ENCODE results near the gene EFNB1.

Gene EFNB1

DNA sequence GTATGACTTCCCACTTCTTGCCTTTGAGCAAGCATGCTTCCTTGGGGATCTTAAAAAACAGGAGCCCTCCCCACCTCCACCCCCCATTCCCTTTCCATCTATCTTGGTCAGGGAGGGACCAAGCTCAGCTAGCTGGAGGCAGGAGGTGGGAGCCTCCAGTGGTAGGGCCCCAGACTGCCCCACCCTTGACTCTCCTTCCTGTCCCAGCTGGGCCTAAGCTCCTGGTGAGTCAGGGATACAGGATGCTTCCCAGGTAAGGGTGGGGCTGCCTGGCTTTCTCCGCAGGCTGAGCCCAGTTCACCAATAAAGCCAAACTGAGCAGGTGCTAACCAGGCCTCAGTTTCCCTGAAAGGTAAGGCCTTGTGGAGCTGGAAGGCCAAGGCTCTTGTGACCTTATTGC, 15.2 kb downstream of the EFNB1 start:
- WGBS (ENCODE audit: insufficient coverage, insufficient read length) = no CpG with 5 or more reads among the region's 1 CpG
- no peaks in the 10 kb centered on the region for H3K9me3 ChIP-seq (ENCODE audit: control insufficient read depth, insufficient read depth, low read length)
- no peak for DNase-seq (ENCODE audit: low read depth, low spot score)
- peaks cover 6% of the 10 kb centered on the region for H3K4me1 ChIP-seq (ENCODE audit: control insufficient read depth, insufficient read depth, low read length)
- H3K4me3 ChIP-seq (ENCODE audit: low read length) = no peak overlapping the region
- no peak overlapping the region for H3K27ac ChIP-seq (ENCODE audit: low read length)
- no peaks in the 10 kb centered on the region for H3K36me3 ChIP-seq (ENCODE audit: control insufficient read depth, insufficient read depth, low read length)
- H3K27me3 ChIP-seq (ENCODE audit: control insufficient read depth, insufficient read depth, low read length) = no peaks in the 10 kb centered on the region; the same call in 1 of the 2 replicates

DNA sequence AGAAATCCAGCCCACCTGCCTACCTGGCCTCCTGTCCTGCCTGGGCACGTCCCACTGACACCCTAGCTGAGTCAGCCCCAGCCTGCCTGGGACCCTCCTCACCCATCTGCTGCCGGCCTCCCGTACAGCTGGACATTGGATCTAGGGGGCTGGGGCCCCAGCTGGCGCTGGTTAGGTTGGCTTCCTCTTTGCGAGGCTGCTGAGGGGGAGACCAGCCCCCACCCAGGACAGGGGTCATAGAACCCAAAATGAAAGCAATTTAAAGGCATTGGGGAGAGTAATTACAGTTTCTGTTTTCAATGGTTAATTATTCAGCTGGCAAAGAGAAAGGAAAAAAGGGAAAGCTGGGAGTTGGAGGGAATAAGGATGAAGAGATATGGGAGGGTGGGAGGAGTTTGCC, 15.8 kb downstream of the EFNB1 start:
- Histone ChIP-seq H3K27ac (ENCODE audit: low read length) (no peak overlapping the region), H3K9me3 (ENCODE audit: control insufficient read depth, insufficient read depth, low read length) (no peaks in the 10 kb centered on the region), H3K27me3 (ENCODE audit: control insufficient read depth, insufficient read depth, low read length) (no peaks in the 10 kb centered on the region; the same call in 1 of the 2 replicates), H3K4me1 (ENCODE audit: control insufficient read depth, insufficient read depth, low read length) (peaks cover 6% of the 10 kb centered on the region), H3K4me3 (ENCODE audit: low read length) (no peak overlapping the region), H3K36me3 (ENCODE audit: control insufficient read depth, insufficient read depth, low read length) (no peaks in the 10 kb centered on the region)
- no CpG with 5 or more reads among the region's 5 CpGs for WGBS (ENCODE audit: insufficient coverage, insufficient read length)
- no peak for DNase-seq (ENCODE audit: low read depth, low spot score)

DNA sequence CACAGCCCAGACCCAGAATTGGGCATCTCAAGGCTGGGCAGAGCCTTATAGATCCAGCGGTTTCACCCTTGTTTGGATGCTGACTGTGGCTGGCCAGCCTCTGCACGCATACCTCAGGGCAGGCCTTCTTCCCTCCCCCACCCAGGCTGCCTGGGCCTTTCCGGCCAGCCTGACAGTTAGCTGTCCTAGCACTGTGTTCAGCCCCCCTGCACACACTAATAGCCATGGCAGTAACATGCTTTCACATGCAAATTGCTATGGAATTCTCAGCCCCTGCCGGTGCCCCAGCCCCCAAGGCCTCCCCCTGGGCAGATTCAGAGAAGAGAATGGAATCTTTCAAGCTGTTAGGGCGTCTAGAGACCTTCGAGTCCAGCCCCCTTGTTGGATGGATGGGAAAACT, 17.7 kb downstream of the EFNB1 start:
- WGBS (ENCODE audit: insufficient coverage, insufficient read length) = no CpG with 5 or more reads among the region's 6 CpGs
- peak; percentile 37 for DNase-seq (ENCODE audit: low read depth, low spot score)
- Histone ChIP-seq H3K4me3 (ENCODE audit: low read length) (no peak overlapping the region), H3K27me3 (ENCODE audit: control insufficient read depth, insufficient read depth, low read length) (no peaks in the 10 kb centered on the region; the same call in 1 of the 2 replicates), H3K4me1 (ENCODE audit: control insufficient read depth, insufficient read depth, low read length) (peaks cover 6% of the 10 kb centered on the region), H3K27ac (ENCODE audit: low read length) (no peak overlapping the region), H3K9me3 (ENCODE audit: control insufficient read depth, insufficient read depth, low read length) (no peaks in the 10 kb centered on the region), H3K36me3 (ENCODE audit: control insufficient read depth, insufficient read depth, low read length) (no peaks in the 10 kb centered on the region)

DNA sequence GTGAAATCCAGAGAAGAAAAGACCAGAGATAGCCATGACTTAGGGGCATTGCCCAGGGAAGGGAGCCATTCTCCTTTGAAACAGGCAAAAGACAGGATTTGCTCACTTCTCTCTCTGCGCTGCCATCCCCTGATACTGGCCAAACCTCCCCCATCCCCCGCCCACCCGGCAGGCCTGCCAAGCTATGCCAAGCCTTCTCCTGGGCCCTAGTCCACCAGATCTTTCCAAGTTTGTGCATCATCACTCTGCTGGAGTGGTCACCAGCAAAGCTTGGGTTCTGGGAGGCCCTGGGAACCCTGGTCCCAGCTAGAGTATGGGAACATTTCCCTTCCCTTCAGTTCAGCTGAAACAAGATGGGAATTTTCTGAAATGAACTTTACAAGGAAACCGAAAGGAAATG, 18.4 kb downstream of the EFNB1 start:
- H3K36me3 ChIP-seq (ENCODE audit: control insufficient read depth, insufficient read depth, low read length) = no peaks in the 10 kb centered on the region
- no peak overlapping the region for H3K4me3 ChIP-seq (ENCODE audit: low read length)
- no CpG with 5 or more reads among the region's 4 CpGs for WGBS (ENCODE audit: insufficient coverage, insufficient read length)
- H3K27me3 ChIP-seq (ENCODE audit: control insufficient read depth, insufficient read depth, low read length) = no peaks in the 10 kb centered on the region; the same call in 1 of the 2 replicates
- no peak for DNase-seq (ENCODE audit: low read depth, low spot score)
- no peak overlapping the region for H3K27ac ChIP-seq (ENCODE audit: low read length)
- no peaks in the 10 kb centered on the region for H3K9me3 ChIP-seq (ENCODE audit: control insufficient read depth, insufficient read depth, low read length)
- peaks cover 6% of the 10 kb centered on the region for H3K4me1 ChIP-seq (ENCODE audit: control insufficient read depth, insufficient read depth, low read length)

DNA sequence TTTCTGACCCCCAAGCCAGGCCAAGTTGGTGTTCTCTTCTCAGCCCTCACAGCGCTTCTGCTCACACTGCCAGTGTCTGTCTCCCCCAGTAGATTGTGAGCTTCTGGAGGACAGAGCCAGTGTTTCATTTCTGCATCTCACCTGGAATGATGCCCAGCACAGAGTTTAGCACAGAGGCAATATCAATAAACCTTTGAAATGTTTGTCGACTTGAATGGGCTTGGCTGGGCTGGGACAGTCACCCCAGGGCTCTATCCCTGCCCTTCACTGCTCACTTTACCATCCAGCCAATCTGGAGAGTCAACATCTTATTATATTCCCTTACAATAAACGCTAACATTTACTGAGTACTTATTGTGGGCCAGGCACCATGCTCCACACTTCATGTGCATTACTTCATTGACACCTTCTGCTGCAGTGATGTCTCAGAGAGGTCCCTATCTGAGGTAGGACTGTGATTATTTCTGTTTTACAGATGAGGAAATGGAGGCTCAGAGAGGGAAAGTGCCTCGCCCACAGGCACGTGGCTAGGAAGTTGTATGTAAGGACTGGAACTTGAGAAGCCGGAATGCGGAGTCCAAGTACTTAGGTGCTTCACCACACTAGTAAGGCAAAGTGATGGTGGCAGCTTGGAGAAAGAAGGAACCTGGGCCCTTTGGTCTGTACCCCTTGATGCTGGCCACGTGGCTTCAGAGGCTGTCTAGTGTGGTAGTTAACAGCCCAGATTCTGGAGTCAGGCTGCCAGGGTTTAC, 19.5 kb downstream of the EFNB1 start:
- Histone ChIP-seq H3K27ac (ENCODE audit: low read length) (no peak overlapping the region), H3K27me3 (ENCODE audit: control insufficient read depth, insufficient read depth, low read length) (no peaks in the 10 kb centered on the region; the same call in 1 of the 2 replicates), H3K4me1 (ENCODE audit: control insufficient read depth, insufficient read depth, low read length) (peaks cover 6% of the 10 kb centered on the region), H3K36me3 (ENCODE audit: control insufficient read depth, insufficient read depth, low read length) (no peaks in the 10 kb centered on the region), H3K9me3 (ENCODE audit: control insufficient read depth, insufficient read depth, low read length) (no peaks in the 10 kb centered on the region), H3K4me3 (ENCODE audit: low read length) (no peak overlapping the region)
- WGBS (ENCODE audit: insufficient coverage, insufficient read length) = no CpG with 5 or more reads among the region's 8 CpGs
- no peak for DNase-seq (ENCODE audit: low read depth, low spot score)

DNA sequence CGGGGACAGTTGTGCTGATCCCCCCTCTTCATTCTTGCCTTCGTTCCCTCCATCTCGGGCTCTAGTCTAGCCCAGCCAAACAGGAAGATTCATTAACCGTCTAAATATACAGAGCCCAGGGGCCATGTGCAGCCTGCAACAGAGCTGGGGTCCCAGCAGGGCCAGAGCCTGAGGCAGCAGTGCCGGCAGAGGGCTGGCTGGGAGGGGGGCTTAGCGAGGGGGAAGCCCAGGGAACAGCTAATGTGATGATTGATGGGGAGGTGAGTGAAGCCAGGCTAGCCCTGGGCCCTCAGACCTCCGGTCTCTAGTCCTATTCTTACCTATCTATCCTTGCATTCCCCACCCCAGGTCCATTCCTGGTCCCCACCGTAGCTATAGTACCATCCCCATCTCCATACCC, 22.3 kb downstream of the EFNB1 start:
- Histone ChIP-seq H3K4me3 (ENCODE audit: low read length) (no peak overlapping the region), H3K27ac (ENCODE audit: low read length) (no peak overlapping the region), H3K9me3 (ENCODE audit: control insufficient read depth, insufficient read depth, low read length) (no peaks in the 10 kb centered on the region), H3K4me1 (ENCODE audit: control insufficient read depth, insufficient read depth, low read length) (peaks cover 8% of the 10 kb centered on the region), H3K36me3 (ENCODE audit: control insufficient read depth, insufficient read depth, low read length) (no peaks in the 10 kb centered on the region), H3K27me3 (ENCODE audit: control insufficient read depth, insufficient read depth, low read length) (no peaks in the 10 kb centered on the region; the same call in 1 of the 2 replicates)
- DNase-seq (ENCODE audit: low read depth, low spot score) = no peak
- no CpG with 5 or more reads among the region's 8 CpGs for WGBS (ENCODE audit: insufficient coverage, insufficient read length)

DNA sequence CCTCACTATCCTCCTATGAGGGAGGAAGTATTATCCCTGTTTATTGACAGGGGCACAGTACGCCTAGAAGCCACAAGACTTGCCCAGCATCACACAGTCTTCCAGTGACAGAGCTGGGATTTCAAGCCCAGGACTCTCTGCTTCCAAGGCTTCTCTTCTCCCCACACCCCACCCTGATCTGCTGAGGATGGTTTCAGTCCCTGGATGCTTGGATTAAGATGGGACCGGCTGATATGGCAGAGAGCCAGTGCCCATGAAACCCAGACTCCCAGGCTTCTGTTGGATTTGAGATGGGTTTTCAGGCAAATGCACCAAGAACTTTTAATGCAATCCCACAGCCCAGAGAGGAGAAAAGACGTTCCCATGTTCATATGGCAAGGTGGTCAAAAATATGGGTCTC, 23.2 kb downstream of the EFNB1 start:
- DNase-seq (ENCODE audit: low read depth, low spot score) = no peak
- Histone ChIP-seq H3K36me3 (ENCODE audit: control insufficient read depth, insufficient read depth, low read length) (no peaks in the 10 kb centered on the region), H3K4me3 (ENCODE audit: low read length) (no peak overlapping the region), H3K27me3 (ENCODE audit: control insufficient read depth, insufficient read depth, low read length) (no peaks in the 10 kb centered on the region; the same call in 1 of the 2 replicates), H3K9me3 (ENCODE audit: control insufficient read depth, insufficient read depth, low read length) (no peaks in the 10 kb centered on the region), H3K4me1 (ENCODE audit: control insufficient read depth, insufficient read depth, low read length) (peaks cover 6% of the 10 kb centered on the region), H3K27ac (ENCODE audit: low read length) (no peak overlapping the region)
- no CpG with 5 or more reads among the region's 3 CpGs for WGBS (ENCODE audit: insufficient coverage, insufficient read length)

DNA sequence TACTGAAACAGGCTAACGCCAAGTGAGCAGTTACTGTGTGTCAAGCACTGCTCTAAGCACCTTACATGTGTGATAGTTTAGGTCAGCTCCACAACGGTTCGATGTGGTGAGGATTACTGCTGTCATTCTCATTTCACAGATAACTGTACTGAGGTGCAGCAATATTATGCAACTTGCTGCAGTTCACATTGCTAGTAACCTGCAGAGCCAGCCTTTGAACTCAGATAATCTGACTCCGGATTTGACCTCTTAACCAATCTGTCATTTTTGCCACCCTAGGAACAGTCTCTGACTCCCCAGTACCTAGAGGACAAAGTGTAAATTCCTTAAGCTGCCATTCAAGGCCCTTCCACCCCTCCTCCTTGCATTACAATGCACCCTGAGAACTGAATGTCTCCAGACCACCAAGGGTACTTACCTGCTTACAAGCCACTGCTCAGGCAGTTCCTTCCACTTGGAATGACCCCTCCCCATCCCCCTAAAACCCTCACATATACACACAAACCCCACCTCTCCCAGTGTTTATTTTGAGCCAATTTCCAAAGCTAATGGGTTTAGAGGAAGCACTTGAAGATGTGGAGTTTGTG, 24.9 kb downstream of the EFNB1 start:
- no peak overlapping the region for H3K4me3 ChIP-seq (ENCODE audit: low read length)
- peaks cover 2% of the 10 kb centered on the region; the same call in 1 of the 2 replicates for H3K4me1 ChIP-seq (ENCODE audit: control insufficient read depth, insufficient read depth, low read length)
- no peaks in the 10 kb centered on the region for H3K9me3 ChIP-seq (ENCODE audit: control insufficient read depth, insufficient read depth, low read length)
- no peaks in the 10 kb centered on the region for H3K36me3 ChIP-seq (ENCODE audit: control insufficient read depth, insufficient read depth, low read length)
- H3K27ac ChIP-seq (ENCODE audit: low read length) = no peak overlapping the region
- no CpG with 5 or more reads among the region's 4 CpGs for WGBS (ENCODE audit: insufficient coverage, insufficient read length)
- no peaks in the 10 kb centered on the region for H3K27me3 ChIP-seq (ENCODE audit: control insufficient read depth, insufficient read depth, low read length)
- DNase-seq (ENCODE audit: low read depth, low spot score) = no peak

DNA sequence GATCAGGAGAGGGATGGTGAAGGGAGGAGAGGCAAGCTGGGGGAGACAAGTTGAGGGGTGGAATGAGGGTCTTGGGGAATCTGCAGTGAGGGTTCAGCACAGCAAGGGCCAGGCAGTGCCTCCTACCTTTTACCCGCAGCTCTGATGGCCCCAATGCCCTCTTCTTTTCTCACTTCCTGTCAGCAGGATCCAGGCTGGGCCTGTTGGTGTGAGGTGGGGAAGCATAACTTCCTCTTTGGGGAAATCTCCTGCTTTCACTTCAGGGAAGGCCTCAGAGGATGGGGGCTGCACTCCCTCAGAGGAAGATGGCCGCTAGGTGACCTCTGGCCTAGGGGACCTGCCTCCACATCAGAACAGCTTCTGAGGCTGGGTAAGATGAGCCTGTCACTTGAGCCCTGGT, 36.5 kb downstream of the EFNB1 start:
- Histone ChIP-seq H3K27ac (ENCODE audit: low read length) (no peak overlapping the region), H3K4me3 (ENCODE audit: low read length) (no peak overlapping the region), H3K4me1 (ENCODE audit: control insufficient read depth, insufficient read depth, low read length) (no peaks in the 10 kb centered on the region), H3K27me3 (ENCODE audit: control insufficient read depth, insufficient read depth, low read length) (no peaks in the 10 kb centered on the region), H3K36me3 (ENCODE audit: control insufficient read depth, insufficient read depth, low read length) (no peaks in the 10 kb centered on the region), H3K9me3 (ENCODE audit: control insufficient read depth, insufficient read depth, low read length) (no peaks in the 10 kb centered on the region)
- WGBS (ENCODE audit: insufficient coverage, insufficient read length) = no CpG with 5 or more reads among the region's 2 CpGs
- DNase-seq (ENCODE audit: low read depth, low spot score) = no peak

DNA sequence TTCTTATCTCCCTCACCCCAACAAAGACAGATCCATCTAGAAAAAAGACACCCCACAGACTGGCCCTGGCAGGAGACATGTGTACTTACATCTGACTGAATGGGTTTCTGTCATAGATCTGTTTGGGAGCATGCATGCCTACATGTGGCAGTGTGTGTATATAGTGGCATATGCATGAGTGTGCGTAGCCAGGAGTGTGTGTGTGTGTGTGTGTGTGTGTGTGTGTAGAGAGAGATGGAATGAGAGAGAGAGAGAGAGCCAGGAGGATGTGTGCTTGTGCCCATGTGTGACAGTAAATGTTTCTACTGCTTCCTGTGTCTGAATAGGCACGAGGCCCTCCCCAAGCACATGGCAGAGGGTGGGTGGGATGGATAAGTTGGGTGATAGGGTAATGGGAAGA, 37.1 kb downstream of the EFNB1 start:
- H3K4me1 ChIP-seq (ENCODE audit: control insufficient read depth, insufficient read depth, low read length) = no peaks in the 10 kb centered on the region
- H3K9me3 ChIP-seq (ENCODE audit: control insufficient read depth, insufficient read depth, low read length) = no peaks in the 10 kb centered on the region
- no peaks in the 10 kb centered on the region for H3K27me3 ChIP-seq (ENCODE audit: control insufficient read depth, insufficient read depth, low read length)
- H3K4me3 ChIP-seq (ENCODE audit: low read length) = no peak overlapping the region
- no peak overlapping the region for H3K27ac ChIP-seq (ENCODE audit: low read length)
- WGBS (ENCODE audit: insufficient coverage, insufficient read length) = no CpG with 5 or more reads among the region's 2 CpGs
- no peaks in the 10 kb centered on the region for H3K36me3 ChIP-seq (ENCODE audit: control insufficient read depth, insufficient read depth, low read length)
- no peak for DNase-seq (ENCODE audit: low read depth, low spot score)

Measured in iPS DF 6.9 (cell line).